DMS 273 treated with DMSO at 0.1 percent for 48 hours (cell line): Measurements from ENCODE around the gene MAPT.
"Not testable (repeated sequence)": the region's sequence is repeated elsewhere in the genome, so short reads cannot be mapped to it uniquely, and the experiment has no call there.

Experiments
- DNase-seq: peaks from one replicate; lab custom pipeline; 2025; lab: John Stamatoyannopoulos, UW

The MAPT gene

DNA sequence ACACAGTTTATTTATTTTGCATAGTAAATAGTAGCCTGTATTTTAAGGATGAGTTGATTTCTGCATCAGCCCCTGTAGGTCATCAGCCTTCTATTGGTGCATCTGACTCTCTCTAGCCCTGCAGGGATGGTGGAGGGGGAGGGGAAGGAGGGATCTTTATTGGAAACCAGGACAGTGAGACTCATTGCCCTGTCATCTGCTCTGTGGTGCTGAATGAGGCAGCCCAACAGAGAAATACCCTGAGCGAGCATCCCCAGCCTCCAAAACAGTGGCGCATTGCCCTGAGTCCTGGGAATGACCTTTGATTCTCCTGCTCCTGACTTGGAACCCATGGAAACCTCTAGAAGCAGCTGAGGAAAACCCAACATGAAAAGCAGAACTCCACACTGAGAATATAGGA lies 59.2 kb downstream of the MAPT start:
- DNase-seq, result no peak

DNA sequence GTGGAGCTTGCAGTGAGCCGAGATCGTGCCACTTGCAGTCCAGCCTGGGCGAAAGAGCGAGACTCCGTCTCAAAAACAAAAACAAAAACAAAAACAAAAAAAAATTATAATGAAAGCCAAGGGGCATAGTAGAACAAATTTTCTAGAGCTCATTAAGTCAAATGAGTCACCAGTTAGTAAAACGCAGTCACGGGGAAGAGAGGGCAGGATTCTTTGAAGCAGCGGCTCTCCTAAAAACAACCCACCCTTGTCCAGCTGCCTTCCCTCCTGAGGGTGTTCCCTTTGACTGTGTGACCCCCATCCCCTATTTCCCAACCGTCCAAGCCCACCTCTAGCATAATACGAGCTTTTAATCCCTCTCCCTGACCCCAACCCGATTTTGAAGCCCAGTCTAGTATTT lies 60.6 kb downstream of the MAPT start:
- no peak for DNase-seq

DNA sequence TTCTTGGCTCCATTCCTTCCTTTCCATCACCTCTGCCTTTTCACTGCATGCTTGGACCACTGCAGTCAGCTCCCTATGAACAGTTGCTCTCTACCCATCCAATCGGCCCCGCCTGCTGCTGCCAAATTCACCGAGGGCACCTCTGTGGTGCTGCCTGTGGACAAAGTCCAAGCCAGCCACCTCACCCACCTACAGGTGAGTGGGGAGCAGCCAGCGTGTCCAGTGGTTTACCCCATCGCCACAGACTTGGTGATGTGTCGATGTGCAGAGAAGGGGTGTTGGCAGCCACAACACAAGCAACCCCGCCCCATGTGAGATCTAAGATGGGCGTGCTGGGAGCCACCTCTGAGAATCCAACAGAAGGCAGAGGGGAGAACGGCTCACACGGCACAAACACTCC lies 61.0 kb downstream of the MAPT start:
- no peak for DNase-seq

DNA sequence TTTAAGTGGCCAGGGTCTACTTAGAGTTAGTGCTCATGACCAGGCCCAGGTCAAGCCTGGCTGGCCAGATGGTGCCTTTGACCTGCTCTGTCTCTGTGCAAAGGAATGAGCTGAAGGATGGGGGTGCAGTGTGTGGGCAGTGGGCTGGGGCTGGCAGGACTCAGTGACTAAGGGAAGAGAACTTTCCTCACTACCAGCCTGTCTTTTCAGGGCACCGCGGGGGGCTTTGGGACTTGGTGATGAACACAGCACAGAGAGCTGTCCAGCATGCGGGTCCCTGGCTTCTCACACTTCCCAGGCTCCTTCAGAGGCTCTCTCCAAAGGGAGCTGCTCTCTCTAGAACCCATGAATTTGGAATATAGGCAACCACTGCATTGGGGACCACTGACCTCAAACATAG lies 61.7 kb downstream of the MAPT start:
- DNase-seq, result no peak

DNA sequence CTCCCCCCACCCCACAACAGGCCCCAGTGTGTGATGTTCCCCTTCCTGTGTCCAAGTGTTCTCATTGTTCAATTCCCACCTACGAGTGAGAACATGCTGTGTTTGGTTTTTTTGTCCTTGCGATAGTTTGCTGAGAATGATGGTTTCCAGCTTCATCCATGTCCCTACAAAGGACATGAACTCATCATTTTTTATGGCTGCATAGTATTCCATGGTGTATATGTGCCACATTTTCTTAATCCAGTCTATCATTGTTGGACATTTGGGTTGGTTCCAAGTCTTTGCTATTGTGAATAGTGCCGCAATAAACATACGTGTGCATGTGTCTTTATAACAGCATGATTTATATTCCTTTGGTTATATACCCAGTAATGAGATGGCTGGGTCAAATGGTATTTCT lies 62.4 kb downstream of the MAPT start:
- not testable (repeated sequence) for DNase-seq

- no peak for DNase-seq
Observed at GRCh38 chr17:45958307-45958706, 64.0 kb downstream of the MAPT start.

- DNase-seq, result no peak
Observed at GRCh38 chr17:45958994-45959665, 64.8 kb downstream of the MAPT start.

DNA sequence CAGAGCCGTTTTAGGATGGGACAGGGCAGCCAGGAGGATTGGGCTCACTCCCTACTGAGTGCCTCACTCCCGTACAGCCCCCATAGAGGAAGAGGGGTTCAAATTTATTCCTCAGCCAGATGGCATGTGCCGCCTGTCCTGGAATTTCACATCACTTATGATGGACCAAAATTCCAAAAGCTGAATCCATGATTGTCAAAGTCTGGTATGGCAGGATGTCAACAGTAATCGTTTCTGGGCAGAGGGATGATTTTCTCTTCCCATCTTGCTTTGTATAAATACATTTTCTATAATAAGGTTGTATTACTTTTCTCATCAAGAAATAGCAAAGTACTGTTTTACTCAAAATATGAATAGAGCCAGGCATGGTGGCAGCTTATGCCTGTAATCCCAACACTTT lies 66.0 kb downstream of the MAPT start:
- DNase-seq, result no peak

DNA sequence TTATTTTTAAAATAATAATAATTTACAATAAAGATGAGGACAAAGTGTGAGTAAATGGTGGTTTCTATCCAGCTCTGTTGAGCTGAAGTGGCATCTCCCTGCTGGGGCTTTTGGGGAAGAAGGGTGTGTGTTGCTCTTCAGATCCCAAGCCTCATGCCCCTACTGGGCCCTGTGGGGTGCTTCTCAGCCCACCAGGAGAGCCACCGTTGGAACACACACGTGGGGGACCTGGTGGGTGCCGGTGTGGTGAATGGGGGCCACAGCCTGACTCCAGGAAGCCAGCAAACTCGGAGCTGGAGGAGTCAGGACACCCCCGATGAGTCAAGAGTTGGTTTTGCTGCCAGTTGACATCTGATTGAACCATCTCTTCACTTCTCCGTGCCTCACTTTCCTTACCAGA lies 66.9 kb downstream of the MAPT start:
- DNase-seq, result no peak

GRCh38 chr17:45962221-45962972 lies 68.0 kb downstream of the MAPT start:
- DNase-seq, result no peak

DNA sequence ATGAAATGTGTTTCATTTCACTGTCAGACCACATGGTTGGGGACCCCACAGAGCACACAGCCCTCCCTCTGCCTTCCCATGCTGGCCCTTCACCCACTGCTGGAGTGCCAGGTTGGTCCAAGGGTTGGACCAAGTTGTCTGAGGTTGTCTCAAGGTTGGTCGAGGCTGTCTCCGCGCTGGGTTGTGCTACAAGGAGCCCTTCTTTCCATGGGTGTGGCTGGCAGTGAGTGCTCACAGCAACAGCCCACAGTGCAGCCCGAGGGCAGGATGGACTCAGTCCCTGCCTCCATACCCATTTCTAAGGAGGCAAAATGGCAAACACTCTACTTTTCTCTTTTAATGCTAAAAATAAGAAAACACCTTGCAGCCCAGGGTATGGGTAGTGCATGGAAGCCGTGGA lies 68.9 kb downstream of the MAPT start:
- DNase-seq, result no peak

DNA sequence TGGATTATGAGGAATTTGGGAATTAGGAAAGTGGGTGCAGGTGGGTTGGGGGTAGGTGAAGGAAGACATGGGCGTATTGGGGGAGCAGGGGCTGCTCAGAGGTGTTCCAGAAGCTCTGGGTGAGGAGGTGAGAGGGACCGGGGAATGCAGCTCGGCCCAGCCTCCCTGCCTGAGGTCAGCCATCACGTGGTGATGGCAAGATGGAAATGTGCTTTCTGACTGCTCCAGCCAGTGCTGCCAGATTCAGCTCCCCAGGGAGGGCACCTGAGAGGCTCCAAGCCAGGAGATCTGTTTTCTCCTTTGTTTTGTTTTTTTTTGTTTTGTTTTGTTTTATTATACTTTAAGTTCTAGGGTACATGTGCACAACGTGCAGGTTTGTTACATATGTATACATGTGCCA lies 69.5 kb downstream of the MAPT start:
- no peak for DNase-seq

DNA sequence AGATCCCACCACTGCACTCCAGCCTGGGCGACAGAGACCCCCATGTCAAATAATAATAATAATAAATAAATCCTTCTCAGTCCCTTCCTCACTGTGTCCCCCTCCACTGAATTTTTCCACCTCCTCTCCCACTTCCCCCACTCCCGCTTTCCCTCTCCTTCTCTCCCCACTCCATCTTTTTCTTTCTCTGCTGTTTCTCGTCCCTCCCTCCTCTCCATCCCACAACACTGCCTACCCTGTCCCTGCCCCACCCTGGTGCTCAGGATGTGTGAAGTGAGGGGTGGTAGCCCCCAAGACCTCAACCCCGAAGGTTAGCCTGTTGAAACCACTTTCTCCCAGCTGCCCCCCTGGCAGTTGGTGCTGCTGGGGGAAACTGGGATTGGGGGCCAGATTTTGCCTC lies 70.3 kb downstream of the MAPT start:
- DNase-seq, result no peak

GRCh38 chr17:45965812-45966211 lies 71.5 kb downstream of the MAPT start:
- DNase-seq, result no peak

GRCh38 chr17:45966606-45967280 lies 72.4 kb downstream of the MAPT start:
- DNase-seq, result no peak

GRCh38 chr17:45967378-45967777 lies 73.0 kb downstream of the MAPT start:
- no peak for DNase-seq

DNA sequence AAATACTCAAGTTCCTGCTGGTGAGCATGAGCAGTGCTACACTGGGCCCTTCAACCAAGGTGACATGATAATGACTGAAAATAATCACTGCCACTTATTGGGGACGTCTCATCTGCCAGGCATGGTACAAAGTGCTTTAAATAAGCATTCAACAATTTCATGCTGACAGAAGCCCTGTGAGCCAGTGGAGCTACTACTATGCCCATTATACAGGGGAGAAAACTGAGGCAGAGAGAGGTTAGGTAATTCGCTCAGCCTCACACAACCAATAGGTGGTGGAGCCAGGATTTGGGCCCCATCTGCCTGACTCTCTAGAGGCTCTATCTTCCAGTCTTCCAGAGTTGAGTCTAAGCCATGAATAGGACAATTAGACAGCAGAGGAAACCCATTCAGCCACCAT lies 74.4 kb downstream of the MAPT start:
- DNase-seq, result no peak

GRCh38 chr17:45969726-45970125 lies 75.4 kb downstream of the MAPT start:
- no peak for DNase-seq

DNA sequence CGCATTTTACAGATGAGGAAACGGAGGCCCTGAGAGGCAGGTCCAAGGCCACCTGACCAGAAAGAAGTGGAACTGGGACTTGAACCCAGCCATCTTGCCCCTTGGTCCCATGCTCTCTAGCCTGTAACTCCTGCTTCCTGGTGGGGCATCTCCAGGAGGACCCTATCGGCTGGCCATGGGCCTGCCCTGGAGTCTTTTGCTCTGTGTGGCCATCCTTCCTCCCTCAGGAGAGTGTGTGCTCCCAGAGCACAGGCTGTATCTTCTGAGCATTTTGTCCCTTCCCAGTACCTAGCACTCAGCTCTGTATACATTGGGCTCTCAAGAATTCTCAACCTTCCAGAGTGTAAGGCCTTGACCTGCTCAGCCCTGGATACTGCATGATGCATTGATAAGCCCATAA lies 76.3 kb downstream of the MAPT start:
- no peak for DNase-seq

DNA sequence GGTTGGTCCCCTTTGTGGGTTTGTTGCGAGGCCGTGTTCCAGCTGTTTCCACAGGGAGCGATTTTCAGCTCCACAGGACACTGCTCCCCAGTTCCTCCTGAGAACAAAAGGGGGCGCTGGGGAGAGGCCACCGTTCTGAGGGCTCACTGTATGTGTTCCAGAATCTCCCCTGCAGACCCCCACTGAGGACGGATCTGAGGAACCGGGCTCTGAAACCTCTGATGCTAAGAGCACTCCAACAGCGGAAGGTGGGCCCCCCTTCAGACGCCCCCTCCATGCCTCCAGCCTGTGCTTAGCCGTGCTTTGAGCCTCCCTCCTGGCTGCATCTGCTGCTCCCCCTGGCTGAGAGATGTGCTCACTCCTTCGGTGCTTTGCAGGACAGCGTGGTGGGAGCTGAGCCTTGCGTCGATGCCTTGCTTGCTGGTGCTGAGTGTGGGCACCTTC lies 77.4 kb downstream of the MAPT start:
- no peak for DNase-seq

DNA sequence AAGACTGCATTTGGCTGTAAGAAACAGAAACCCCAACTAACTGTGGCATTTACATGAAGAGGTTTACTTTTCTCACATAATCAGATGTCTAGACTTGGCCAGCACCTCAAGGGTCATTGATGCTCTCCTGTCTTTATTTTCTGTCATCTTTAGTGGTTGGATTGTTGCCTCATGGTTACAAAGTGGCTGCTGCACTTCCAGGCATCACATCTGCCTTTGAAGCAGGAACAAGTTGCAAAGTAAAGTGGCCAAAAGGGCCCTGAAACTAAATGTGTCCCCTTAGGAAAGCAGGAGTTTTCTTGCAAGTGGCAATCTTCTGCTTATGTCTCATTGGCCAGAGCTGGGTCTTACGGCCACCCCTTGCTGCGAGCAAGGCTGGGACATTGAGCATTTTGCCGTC lies 78.2 kb downstream of the MAPT start:
- no peak for DNase-seq

GRCh38 chr17:45973099-45973780 lies 78.9 kb downstream of the MAPT start:
- no peak for DNase-seq
